PC-3 (cell line): ENCODE data around the gene TOPBP1.

Experiments
- EZH2 ChIP-seq: fragments of 300-600 bp; sonication (generic); IDR thresholded peaks from one replicate; pipeline ENCODE4 v1.6.1; 2017; ENCODE audit warnings: antibody characterized with exemption, mild to moderate bottlenecking, low read length; ENCODE audit not compliant: unreplicated experiment
- EZH2phosphoT487 ChIP-seq: fragments of 300-600 bp; sonication (generic); IDR thresholded peaks from 2 replicates; pipeline ENCODE4 v1.6.1; 2018; ENCODE audit warnings: mild to moderate bottlenecking, antibody characterized with exemption, low read length, borderline replicate concordance
- TF ChIP-seq, protein P1 (sequence below): fragments of 300-600 bp; sonication (generic); conservative IDR thresholded peaks from 2 replicates; pipeline ENCODE4 v1.5.1; 2017; ENCODE audit warnings: antibody characterized with exemption, low read depth, mild to moderate bottlenecking, low read length

DNA sequence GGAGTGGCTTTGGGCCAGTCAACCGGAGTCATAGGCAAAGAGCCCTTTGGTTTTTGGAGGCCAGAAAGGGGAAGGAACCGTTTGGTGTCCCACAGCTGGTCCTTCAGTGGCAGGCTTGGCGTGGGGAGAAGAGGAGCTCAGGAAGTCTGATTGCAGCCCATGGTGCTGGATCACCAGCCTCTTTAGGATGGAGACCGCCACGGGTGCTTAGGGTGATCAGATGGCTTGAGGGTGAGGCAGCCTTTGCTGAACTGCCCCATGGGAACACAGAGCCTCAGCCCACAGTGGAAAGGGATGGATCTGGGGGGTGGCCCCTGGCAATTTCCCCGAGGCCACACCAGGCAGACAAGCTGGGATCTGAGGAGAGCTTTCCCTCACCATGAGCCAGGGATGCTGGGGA is 38.6 kb upstream of the TOPBP1 start:
- TF ChIP-seq, protein P1, sequence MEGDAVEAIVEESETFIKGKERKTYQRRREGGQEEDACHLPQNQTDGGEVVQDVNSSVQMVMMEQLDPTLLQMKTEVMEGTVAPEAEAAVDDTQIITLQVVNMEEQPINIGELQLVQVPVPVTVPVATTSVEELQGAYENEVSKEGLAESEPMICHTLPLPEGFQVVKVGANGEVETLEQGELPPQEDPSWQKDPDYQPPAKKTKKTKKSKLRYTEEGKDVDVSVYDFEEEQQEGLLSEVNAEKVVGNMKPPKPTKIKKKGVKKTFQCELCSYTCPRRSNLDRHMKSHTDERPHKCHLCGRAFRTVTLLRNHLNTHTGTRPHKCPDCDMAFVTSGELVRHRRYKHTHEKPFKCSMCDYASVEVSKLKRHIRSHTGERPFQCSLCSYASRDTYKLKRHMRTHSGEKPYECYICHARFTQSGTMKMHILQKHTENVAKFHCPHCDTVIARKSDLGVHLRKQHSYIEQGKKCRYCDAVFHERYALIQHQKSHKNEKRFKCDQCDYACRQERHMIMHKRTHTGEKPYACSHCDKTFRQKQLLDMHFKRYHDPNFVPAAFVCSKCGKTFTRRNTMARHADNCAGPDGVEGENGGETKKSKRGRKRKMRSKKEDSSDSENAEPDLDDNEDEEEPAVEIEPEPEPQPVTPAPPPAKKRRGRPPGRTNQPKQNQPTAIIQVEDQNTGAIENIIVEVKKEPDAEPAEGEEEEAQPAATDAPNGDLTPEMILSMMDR: no peak
- no peak for TF ChIP-seq EZH2phosphoT487
- no peak for TF ChIP-seq EZH2
